Activated T-helper 1 cell treated with anti-CD3 and anti-CD28 coated beads, Interleukin-12 subunit alpha, Interleukin-12 subunit beta, Interleukin-2, Interleukin-4 antibody, amounts not matched to agents 30 ng/mL and 10 ng/mL and 1 ng/mL, durations not matched to agents 14 hours and 24 hours and 36 hours (primary cell): ENCODE data around the gene NDUFA3. TPM values are rescaled to one million over a fixed set of nuclear protein-coding genes. Genes with fewer than 3 reads are reported as not detected.

Experiments
- DNase-seq: peaks from one replicate; pipeline ENCODE4 v3.0.0; 2021; ENCODE audit warnings: low spot score
- H3K27ac Mint-ChIP-seq: one replicate; pipeline ENCODE4 v1.8.0; 2021; ENCODE audit warnings: mild to moderate bottlenecking, mixed read lengths
- H3K27me3 Mint-ChIP-seq: one replicate; pipeline ENCODE4 v1.8.0; 2022; ENCODE audit warnings: mild to moderate bottlenecking, moderate library complexity, mixed read lengths; ENCODE audit not compliant: insufficient read depth
- H3K36me3 Mint-ChIP-seq: one replicate; pipeline ENCODE4 v1.8.0; 2021; ENCODE audit warnings: low read depth, mixed read lengths
- H3K4me1 Mint-ChIP-seq: one replicate; pipeline ENCODE4 v1.8.0; 2021; ENCODE audit warnings: low read depth, mixed read lengths
- H3K4me3 Mint-ChIP-seq: one replicate; pipeline ENCODE4 v1.8.0; 2021; ENCODE audit warnings: mild to moderate bottlenecking, moderate library complexity, mixed read lengths
- H3K9me3 Mint-ChIP-seq: one replicate; pipeline ENCODE4 v1.8.0; 2021; ENCODE audit warnings: mixed read lengths
- intact Hi-C: fragments of 100-400 bp; cut with micrococcal nuclease; formaldehyde crosslinking; loops from one replicate; pipeline ENCODE4 v1.15.1; 2024
- total RNA-seq: library from RNA; stranded (reverse); gene quantifications from 2 replicates; pipeline ENCODE4 v1.2.3, GENCODE V29; 2022

The NDUFA3 gene
- total RNA-seq, 1 donor from 2014 or later: 125 TPM

- Mint-ChIP-seq H3K4me3 (peak within 1 kb of the TSS; percentile 94), H3K9me3 (no peaks in the 10 kb centered on the region), H3K27me3 (no peaks in the 10 kb centered on the region), H3K4me1 (peaks cover 32% of the 10 kb centered on the region), H3K27ac (peak within 1 kb of the TSS; percentile 91), H3K36me3 (peaks cover 18% of the 10 kb centered on the region)
- intact Hi-C loops: loop anchor here (1.0 kb wide), 7 partner anchors 13 to 334 kb away; partner anchors contain the start of genes CNOT3, LENG1, LENG8 and NDUFA3
- DNase-seq: peak; percentile 93
Observed at GRCh38 chr19:54115109-54116063, 12.7 kb downstream of the NDUFA3 start, which contains the start of the genes PRPF31 and TFPT. PRPF31 (plus strand) TSS chr19:54115754; CDS start chr19:54118279, 2,525 bp downstream. TFPT (minus strand) TSS chr19:54115657; CDS start chr19:54115269, 388 bp downstream.

GRCh38 chr19:54121259-54121658, 18.6 kb downstream of the NDUFA3 start:
- intact Hi-C loops: no loop called here
- no peaks in the 10 kb centered on the region for H3K9me3 Mint-ChIP-seq
- peaks cover 13% of the 10 kb centered on the region for H3K36me3 Mint-ChIP-seq

GRCh38 chr19:54123682-54124081, 21.0 kb downstream of the NDUFA3 start:
- intact Hi-C loops: no loop called here
- Mint-ChIP-seq H3K27ac (no peak overlapping the region), H3K4me3 (no peak overlapping the region), H3K4me1 (no peaks in the 10 kb centered on the region), H3K36me3 (peaks cover 22% of the 10 kb centered on the region), H3K27me3 (no peaks in the 10 kb centered on the region), H3K9me3 (no peaks in the 10 kb centered on the region)
- no peak for DNase-seq

More at GRCh38 chr19:54121259-54121658, 18.6 kb downstream of the NDUFA3 start:
- H3K27me3 Mint-ChIP-seq: no peaks in the 10 kb centered on the region
- no peak for DNase-seq
- H3K27ac Mint-ChIP-seq: no peak overlapping the region
- peaks cover 10% of the 10 kb centered on the region for H3K4me1 Mint-ChIP-seq
- no peak overlapping the region for H3K4me3 Mint-ChIP-seq

- DNase-seq: no peak
- Mint-ChIP-seq H3K4me1 (no peaks in the 10 kb centered on the region), H3K27me3 (no peaks in the 10 kb centered on the region), H3K36me3 (peaks cover 22% of the 10 kb centered on the region), H3K4me3 (no peak overlapping the region), H3K9me3 (no peaks in the 10 kb centered on the region), H3K27ac (no peak overlapping the region)
- intact Hi-C loops: no loop called here
Observed at GRCh38 chr19:54124393-54124792, 21.7 kb downstream of the NDUFA3 start.

- Mint-ChIP-seq H3K4me1 (no peaks in the 10 kb centered on the region), H3K9me3 (no peaks in the 10 kb centered on the region), H3K27me3 (no peaks in the 10 kb centered on the region), H3K27ac (no peak overlapping the region), H3K36me3 (peaks cover 20% of the 10 kb centered on the region), H3K4me3 (no peak overlapping the region)
- intact Hi-C loops: no loop called here
- DNase-seq: no peak
Observed at GRCh38 chr19:54125713-54126112, 23.1 kb downstream of the NDUFA3 start.

- Mint-ChIP-seq H3K9me3 (no peaks in the 10 kb centered on the region), H3K27ac (no peak overlapping the region), H3K27me3 (no peaks in the 10 kb centered on the region), H3K4me3 (no peak overlapping the region), H3K36me3 (peaks cover 9% of the 10 kb centered on the region), H3K4me1 (no peaks in the 10 kb centered on the region)
- intact Hi-C loops: no loop called here
- no peak for DNase-seq
Observed at GRCh38 chr19:54127688-54128440, 25.2 kb downstream of the NDUFA3 start.

GRCh38 chr19:54128441-54128725, 25.7 kb downstream of the NDUFA3 start:
- H3K27me3 Mint-ChIP-seq: no peaks in the 10 kb centered on the region
- no peaks in the 10 kb centered on the region for H3K4me1 Mint-ChIP-seq
- H3K36me3 Mint-ChIP-seq: peaks cover 9% of the 10 kb centered on the region
- no peaks in the 10 kb centered on the region for H3K9me3 Mint-ChIP-seq
- intact Hi-C loops: no loop called here
- no peak for DNase-seq
- H3K27ac Mint-ChIP-seq: no peak overlapping the region
- H3K4me3 Mint-ChIP-seq: no peak overlapping the region

- Mint-ChIP-seq H3K4me1 (no peaks in the 10 kb centered on the region), H3K4me3 (no peak overlapping the region), H3K9me3 (no peaks in the 10 kb centered on the region), H3K36me3 (peaks cover 9% of the 10 kb centered on the region), H3K27ac (no peak overlapping the region), H3K27me3 (no peaks in the 10 kb centered on the region)
- DNase-seq: no peak
- intact Hi-C loops: no loop called here
Observed at GRCh38 chr19:54128796-54129616, 26.4 kb downstream of the NDUFA3 start.

- Mint-ChIP-seq H3K36me3 (peaks cover 9% of the 10 kb centered on the region), H3K27me3 (no peaks in the 10 kb centered on the region), H3K4me1 (no peaks in the 10 kb centered on the region), H3K4me3 (no peak overlapping the region), H3K27ac (no peak overlapping the region), H3K9me3 (no peaks in the 10 kb centered on the region)
- intact Hi-C loops: no loop called here
- DNase-seq: no peak
Observed at GRCh38 chr19:54129617-54129996, 27.0 kb downstream of the NDUFA3 start.

GRCh38 chr19:54133312-54133956, 30.8 kb downstream of the NDUFA3 start:
- no peaks in the 10 kb centered on the region for H3K27me3 Mint-ChIP-seq
- intact Hi-C loops: loop anchor here (10.0 kb wide), 1 partner anchor 1521 kb away; the partner anchor contains the start of gene U2AF2
- no peaks in the 10 kb centered on the region for H3K9me3 Mint-ChIP-seq
- no peak overlapping the region for H3K27ac Mint-ChIP-seq
- DNase-seq: no peak
- no peaks in the 10 kb centered on the region for H3K36me3 Mint-ChIP-seq
- H3K4me3 Mint-ChIP-seq: no peak overlapping the region
- peaks cover 13% of the 10 kb centered on the region for H3K4me1 Mint-ChIP-seq

GRCh38 chr19:54133957-54134590, 31.4 kb downstream of the NDUFA3 start:
- Mint-ChIP-seq H3K4me3 (no peak overlapping the region), H3K4me1 (peaks cover 19% of the 10 kb centered on the region), H3K27me3 (no peaks in the 10 kb centered on the region), H3K36me3 (peaks cover 1% of the 10 kb centered on the region), H3K27ac (no peak overlapping the region), H3K9me3 (no peaks in the 10 kb centered on the region)
- no peak for DNase-seq
- intact Hi-C loops: loop anchor here (10.0 kb wide), 1 partner anchor 1521 kb away; the partner anchor contains the start of gene U2AF2
